Vagina (tissue), 2 donors: Measurements from ENCODE around the gene FBLL1.

Source experiments
- POLR2A ChIP-seq, 2 donors: fragments of 450-650 bp; IDR thresholded peaks; one replicate each; pipeline ENCODE4 v1.6.1; 2017; ENCODE audit warnings: antibody characterized with exemption in 2 of 2, mild to moderate bottlenecking in 2 of 2, moderate library complexity in 2 of 2
- POLR2AphosphoS5 ChIP-seq, 2 donors: sonication (generic); formaldehyde crosslinking; IDR thresholded peaks; one replicate each; pipeline ENCODE4 v1.9.0; 2017; ENCODE audit warnings: antibody characterized with exemption in 2 of 2, mild to moderate bottlenecking in 2 of 2, low read depth in 1 of 2; ENCODE audit not compliant: insufficient read depth in 1 of 2
- TF ChIP-seq, protein P1 (sequence below), 3 experiments: fragments of 450-650 bp in 2 of 3; fragments of 200-600 bp in 1 of 3; sonication (generic) in 1 of 3; IDR thresholded peaks; one replicate each; pipeline ENCODE4 v1.5.1; 2017 to 2019; ENCODE audit warnings: antibody characterized with exemption in 3 of 3, mild to moderate bottlenecking in 2 of 3, moderate library complexity in 2 of 3

GRCh38 chr5:168557389-168557788, 28.3 kb downstream of the FBLL1 start:
- TF ChIP-seq, protein P1, sequence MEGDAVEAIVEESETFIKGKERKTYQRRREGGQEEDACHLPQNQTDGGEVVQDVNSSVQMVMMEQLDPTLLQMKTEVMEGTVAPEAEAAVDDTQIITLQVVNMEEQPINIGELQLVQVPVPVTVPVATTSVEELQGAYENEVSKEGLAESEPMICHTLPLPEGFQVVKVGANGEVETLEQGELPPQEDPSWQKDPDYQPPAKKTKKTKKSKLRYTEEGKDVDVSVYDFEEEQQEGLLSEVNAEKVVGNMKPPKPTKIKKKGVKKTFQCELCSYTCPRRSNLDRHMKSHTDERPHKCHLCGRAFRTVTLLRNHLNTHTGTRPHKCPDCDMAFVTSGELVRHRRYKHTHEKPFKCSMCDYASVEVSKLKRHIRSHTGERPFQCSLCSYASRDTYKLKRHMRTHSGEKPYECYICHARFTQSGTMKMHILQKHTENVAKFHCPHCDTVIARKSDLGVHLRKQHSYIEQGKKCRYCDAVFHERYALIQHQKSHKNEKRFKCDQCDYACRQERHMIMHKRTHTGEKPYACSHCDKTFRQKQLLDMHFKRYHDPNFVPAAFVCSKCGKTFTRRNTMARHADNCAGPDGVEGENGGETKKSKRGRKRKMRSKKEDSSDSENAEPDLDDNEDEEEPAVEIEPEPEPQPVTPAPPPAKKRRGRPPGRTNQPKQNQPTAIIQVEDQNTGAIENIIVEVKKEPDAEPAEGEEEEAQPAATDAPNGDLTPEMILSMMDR (IDR thresholded peaks at IDR 0.05) = no peak
- TF ChIP-seq POLR2A (IDR thresholded peaks at IDR 0.05) (no peak), POLR2AphosphoS5 (IDR thresholded peaks at IDR 0.05; ENCODE audit: insufficient read depth in 1 of 2, low read depth in 1 of 2) (no peak)
